Activated CD4-positive, alpha-beta T cell treated with anti-CD3 and anti-CD28 coated beads for 4 hours (primary cell): Measurements from ENCODE around the gene MALSU1.

Source experiments
- DNase-seq, 2 donors: peaks; one replicate each; pipeline ENCODE4 v3.0.0-alpha.2; 2020

Gene MALSU1

GRCh38 chr7:23337374-23337773 lies 38.2 kb downstream of the MALSU1 start:
- DNase-seq, result no peak

GRCh38 chr7:23338439-23338838 lies 39.3 kb downstream of the MALSU1 start:
- no peak for DNase-seq

- DNase-seq, result no peak
Observed at GRCh38 chr7:23338863-23339262, 39.7 kb downstream of the MALSU1 start.

GRCh38 chr7:23341846-23342598 lies 42.9 kb downstream of the MALSU1 start:
- DNase-seq, result no peak

- no peak for DNase-seq
Observed at GRCh38 chr7:23343102-23343501, 44.0 kb downstream of the MALSU1 start.

- DNase-seq, result no peak
Observed at GRCh38 chr7:23343806-23344475, 44.8 kb downstream of the MALSU1 start.

GRCh38 chr7:23345601-23346000 lies 46.5 kb downstream of the MALSU1 start:
- no peak for DNase-seq

GRCh38 chr7:23346316-23346715 lies 47.2 kb downstream of the MALSU1 start:
- DNase-seq, result no peak

- DNase-seq, result no peak
Observed at GRCh38 chr7:23347033-23347681, 48.0 kb downstream of the MALSU1 start.

GRCh38 chr7:23347682-23348180 lies 48.6 kb downstream of the MALSU1 start:
- DNase-seq, result no peak

GRCh38 chr7:23349484-23350157 lies 50.5 kb downstream of the MALSU1 start:
- no peak for DNase-seq

- DNase-seq, result no peak
Observed at GRCh38 chr7:23350466-23350865, 51.3 kb downstream of the MALSU1 start.

- DNase-seq, result no peak
Observed at GRCh38 chr7:23353172-23353571, 54.0 kb downstream of the MALSU1 start.

- no peak for DNase-seq
Observed at GRCh38 chr7:23356168-23356567, 57.0 kb downstream of the MALSU1 start.

- no peak for DNase-seq
Observed at GRCh38 chr7:23356726-23357125, 57.6 kb downstream of the MALSU1 start.

- DNase-seq, result no peak
Observed at GRCh38 chr7:23357190-23358093, 58.3 kb downstream of the MALSU1 start.

- no peak for DNase-seq
Observed at GRCh38 chr7:23358152-23358674, 59.1 kb downstream of the MALSU1 start.
